NCI-H2029 treated with DMSO at 0.1 percent for 48 hours (cell line): ENCODE data around the gene BRCA1.
"Not testable (repeated sequence)": the region's sequence is repeated elsewhere in the genome, so short reads cannot be mapped to it uniquely, and the experiment has no call there.

Experiments used
- DNase-seq: peaks from one replicate; lab custom pipeline; 2025; lab: John Stamatoyannopoulos, UW

Gene BRCA1

DNA sequence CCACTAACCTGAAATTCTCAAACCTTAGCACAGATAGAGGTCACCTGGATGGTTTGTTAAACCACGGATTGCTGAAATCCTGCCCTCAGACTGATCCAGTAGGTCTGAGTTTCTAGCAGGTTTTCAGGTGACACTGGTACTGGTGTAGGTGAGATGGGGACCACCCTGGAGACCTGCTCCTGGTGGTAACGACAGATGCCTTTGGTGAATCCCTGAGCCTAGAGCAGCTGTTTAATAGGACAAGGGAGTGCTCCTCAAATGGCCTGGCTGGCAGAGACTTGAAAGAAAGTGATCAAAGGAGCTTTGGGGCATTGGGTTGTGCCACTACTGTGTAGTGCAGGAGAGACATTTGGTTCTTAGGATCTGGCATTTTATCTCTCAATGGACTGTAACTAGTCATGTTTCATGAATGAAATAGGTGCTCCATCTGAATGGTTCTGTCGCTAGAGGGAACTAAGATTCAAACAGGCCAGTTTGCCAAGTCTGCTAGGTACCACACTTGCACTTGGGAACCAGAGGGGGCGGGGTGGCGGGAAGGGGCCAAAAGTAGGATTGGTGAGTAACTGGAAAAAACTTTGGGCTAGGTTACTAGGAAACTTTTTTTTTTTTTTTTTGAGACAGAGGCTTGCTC, 121.5 kb downstream of the BRCA1 start:
- DNase-seq: no peak

DNA sequence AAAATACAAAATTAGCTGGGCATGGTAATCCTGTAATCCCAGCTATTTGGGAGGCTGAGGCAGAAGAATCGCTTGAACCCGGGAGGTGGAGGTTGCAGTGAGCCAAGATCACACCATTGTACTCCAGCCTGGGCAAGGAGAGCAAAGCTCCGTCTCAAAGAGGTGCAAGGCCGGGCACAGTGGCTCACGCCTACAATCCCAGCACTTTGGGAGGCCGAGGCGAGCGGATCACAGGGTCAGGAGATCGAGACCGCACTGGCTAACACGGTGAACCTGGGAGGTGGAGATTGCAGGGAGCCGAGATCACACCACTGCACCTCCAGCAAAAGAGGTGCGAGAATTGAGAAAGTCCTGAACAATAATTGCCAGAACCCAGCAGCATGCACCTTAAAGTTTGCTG, 124.3 kb downstream of the BRCA1 start:
- not testable (repeated sequence) for DNase-seq

DNA sequence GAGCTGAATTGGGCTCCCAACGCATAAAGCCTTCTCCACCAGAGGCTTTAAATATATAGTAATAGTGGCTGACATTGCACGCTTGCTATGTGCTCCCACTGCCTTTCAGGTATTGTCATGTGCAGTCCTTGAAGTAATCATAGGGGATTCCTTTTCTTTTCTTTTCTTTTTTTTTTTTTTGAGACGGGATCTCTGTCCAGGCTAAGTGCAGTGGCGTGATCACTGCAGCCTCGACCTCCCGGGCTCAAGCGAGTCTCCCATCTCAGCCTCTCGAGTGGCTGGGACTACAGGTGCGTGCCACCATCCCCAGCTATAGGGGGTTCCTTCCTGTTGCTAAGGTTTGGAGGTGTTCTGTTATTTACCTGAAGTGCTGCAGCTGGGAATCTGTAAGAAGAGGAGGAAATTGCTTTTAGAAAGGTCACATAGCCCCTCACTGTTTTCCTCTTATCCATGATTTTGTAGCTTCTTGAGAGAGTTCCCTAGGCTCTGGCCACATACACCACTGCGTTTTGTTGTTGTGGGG, 126.1 kb downstream of the BRCA1 start:
- DNase-seq: no peak

DNA sequence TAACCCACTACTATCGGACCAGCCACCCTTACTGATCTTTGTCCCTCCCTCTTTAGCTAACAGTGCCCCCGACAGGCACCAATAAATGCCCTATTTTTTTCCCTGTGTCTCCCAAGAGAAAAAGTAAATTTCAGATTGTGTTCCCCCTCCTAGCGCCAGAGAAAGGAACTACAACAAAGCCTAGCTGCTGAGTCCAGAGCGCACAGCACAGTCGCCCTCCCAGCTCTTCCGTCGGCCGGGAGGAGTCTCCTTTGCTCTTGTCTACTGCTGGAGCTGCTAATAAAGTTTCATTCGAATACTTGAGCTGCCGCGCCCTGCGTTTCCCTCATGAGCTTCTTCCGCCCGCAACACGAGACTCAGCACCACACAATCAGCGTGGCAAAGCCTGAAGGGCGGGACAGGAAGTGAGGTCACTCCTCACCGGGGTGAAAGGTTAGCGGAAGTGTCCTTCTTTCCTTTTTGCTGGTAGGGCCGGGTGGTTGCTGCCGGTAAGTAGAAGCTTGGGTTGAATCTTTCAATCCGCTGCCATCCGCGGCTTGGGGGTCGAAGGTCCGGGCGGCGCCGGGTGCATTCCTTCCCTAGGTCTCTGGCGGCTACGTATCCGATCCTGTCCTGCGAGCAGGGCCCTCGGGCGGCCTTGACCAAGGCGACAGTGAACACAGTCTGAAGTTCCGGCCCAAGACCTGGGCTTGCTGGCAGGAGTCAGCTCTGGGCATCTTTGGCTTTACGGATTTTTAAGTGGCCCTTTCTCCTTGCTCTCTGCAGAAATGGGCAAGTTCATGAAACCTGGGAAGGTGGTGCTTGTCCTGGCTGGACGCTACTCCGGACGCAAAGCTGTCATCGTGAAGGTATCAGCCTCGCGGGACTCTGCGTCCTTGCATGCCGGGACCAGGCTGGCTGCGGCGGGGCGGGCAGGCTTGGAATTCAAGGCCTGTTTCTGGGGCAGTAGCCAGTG, 126.9 kb downstream of the BRCA1 start, which contains the start of gene RPL27:
Gene RPL27 (plus strand): TSS at position 436 of the 955 bp plus-strand sequence. CDS start 332 bp downstream, at position 768.
- peak; percentile 86 for DNase-seq

DNA sequence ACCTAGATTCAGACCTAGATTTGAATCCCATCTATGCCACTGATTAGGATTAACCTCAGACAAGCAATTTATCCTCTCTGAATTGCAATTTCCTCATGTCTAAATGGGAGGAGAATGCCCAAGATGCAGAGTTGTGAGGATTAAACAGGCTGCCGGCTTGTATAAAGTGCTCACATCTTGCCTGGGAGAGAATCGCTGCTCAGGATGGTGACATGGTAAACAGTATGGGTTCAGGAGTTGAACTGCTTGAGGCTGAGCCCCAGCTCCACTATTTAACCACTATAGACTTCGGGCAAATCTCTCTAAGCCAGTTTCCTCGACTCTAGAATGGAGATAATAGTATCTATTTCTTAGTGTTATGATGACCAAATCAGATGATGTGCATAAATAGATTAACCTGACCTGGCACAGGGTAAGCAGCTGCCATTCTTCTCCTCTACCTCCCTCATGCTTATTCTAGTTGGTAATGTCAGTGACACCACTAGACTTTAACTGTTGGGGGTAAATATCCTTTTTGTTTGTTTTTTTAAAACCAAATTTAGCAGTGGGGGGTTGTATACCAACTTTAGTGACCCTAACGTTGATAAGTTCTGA, 127.7 kb downstream of the BRCA1 start:
- no peak for DNase-seq
